ENCODE data around the gene MRPS12. TPM values are rescaled to one million over a fixed set of nuclear protein-coding genes. Genes with fewer than 3 reads are reported as not detected.
A peak's percentile ranks its signal among the peaks of the same experiment; 100 is the strongest.

MRPS12 gene
- total and polyA plus RNA-seq, 2 of the 13 experiments (the other 11 are each of a cell fraction or from before 2014, with no cell fraction given) = 27.5 to 54.8 TPM

DNA sequence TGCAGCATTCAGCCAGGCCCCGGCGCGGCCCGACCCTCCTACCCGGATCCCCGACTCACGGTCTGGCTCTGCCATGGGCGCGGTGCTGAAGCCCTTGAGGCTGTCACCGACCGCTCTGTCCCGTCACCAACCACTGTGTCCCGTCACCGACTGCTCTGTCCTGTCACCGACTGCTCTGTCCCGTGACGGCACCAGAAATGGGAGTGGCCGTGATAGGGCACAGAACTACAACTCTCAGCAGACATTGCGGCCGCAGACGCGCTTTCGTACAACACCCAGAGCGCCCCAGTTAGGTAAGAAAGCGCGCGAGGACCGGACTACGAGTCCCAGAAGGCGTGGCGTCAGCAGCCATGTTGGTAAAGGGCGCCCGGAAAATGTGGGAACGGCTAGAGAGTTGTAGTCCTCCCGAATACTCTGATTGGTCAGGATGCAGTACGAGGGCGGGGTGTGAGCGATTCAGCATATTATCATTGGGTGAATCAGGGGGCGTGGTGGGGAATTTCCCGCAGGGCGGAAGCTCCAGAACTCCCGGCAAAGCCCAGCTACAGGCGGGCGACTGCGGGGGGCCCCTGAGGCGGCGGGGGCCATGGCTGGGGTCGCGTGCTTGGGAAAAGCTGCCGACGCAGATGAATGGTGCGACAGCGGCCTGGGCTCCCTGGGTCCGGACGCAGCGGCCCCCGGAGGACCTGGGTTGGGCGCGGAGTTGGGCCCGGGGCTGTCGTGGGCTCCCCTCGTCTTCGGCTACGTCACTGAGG lies 31.1 kb upstream of the MRPS12 start, which contains the start of the genes NFKBIB and SIRT2 (continued):
- TF ChIP-seq, protein P1, sequence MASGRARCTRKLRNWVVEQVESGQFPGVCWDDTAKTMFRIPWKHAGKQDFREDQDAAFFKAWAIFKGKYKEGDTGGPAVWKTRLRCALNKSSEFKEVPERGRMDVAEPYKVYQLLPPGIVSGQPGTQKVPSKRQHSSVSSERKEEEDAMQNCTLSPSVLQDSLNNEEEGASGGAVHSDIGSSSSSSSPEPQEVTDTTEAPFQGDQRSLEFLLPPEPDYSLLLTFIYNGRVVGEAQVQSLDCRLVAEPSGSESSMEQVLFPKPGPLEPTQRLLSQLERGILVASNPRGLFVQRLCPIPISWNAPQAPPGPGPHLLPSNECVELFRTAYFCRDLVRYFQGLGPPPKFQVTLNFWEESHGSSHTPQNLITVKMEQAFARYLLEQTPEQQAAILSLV (CRISPR knock-in tag; IDR thresholded peaks at IDR 0.05; ENCODE audit: borderline replicate concordance) = no peak; the same call in 1 of the 2 replicates
- TF ChIP-seq ZFYVE20 (CRISPR knock-in tag; IDR thresholded peaks at IDR 0.05; ENCODE audit: borderline replicate concordance, low read depth) (no peak), ZNF777 (CRISPR knock-in tag; IDR thresholded peaks at IDR 0.05) (no peak; the same call in 1 of the 2 replicates), DNMT1 (CRISPR knock-in tag; IDR thresholded peaks at IDR 0.05) (no peak), FOSL1 (CRISPR knock-in tag; IDR thresholded peaks at IDR 0.05; ENCODE audit: borderline replicate concordance) (no peak), ZNF768 (CRISPR knock-in tag; IDR thresholded peaks at IDR 0.05) (peak; percentile 23; the same call in 1 of the 2 replicates), CEBPG (CRISPR knock-in tag; IDR thresholded peaks at IDR 0.05) (peak; percentile 81), ZNF547 (CRISPR knock-in tag; IDR thresholded peaks at IDR 0.05) (peak; percentile 15; the same call in 1 of the 2 replicates), GABPA (IDR thresholded peaks at IDR 0.05; ENCODE audit: low read depth, low read length) (peak; percentile 65), GABPA (CRISPR knock-in tag; IDR thresholded peaks at IDR 0.05; ENCODE audit: low read depth) (peak; percentile 92), ZNF326 (CRISPR knock-in tag; IDR thresholded peaks at IDR 0.05; ENCODE audit: borderline replicate concordance) (no peak), KLF13 (CRISPR knock-in tag; IDR thresholded peaks at IDR 0.05) (peak; percentile 33; the same call in 1 of the 2 replicates), ZNF746 (CRISPR knock-in tag; IDR thresholded peaks at IDR 0.05) (no peak), KDM5A (IDR thresholded peaks at IDR 0.05; ENCODE audit: borderline replicate concordance, low read length) (no peak), RCOR2 (CRISPR knock-in tag; IDR thresholded peaks at IDR 0.05) (no peak), ZNF296 (CRISPR knock-in tag; conservative IDR thresholded peaks at IDR 0.05) (no peak), ZNF292 (CRISPR knock-in tag; IDR thresholded peaks at IDR 0.05; ENCODE audit: borderline replicate concordance, low read depth) (no peak), AGO2 (optimal IDR thresholded peaks at IDR 0.05; ENCODE audit: low read depth, low read length) (no peak), SAP130 (CRISPR knock-in tag; IDR thresholded peaks at IDR 0.05; ENCODE audit: low read depth) (peak; percentile 96), HHEX (CRISPR knock-in tag; IDR thresholded peaks at IDR 0.05) (no peak), HOXA9 (CRISPR knock-in tag; IDR thresholded peaks at IDR 0.05; ENCODE audit: borderline replicate concordance) (no peak)
- TF ChIP-seq, protein P2, sequence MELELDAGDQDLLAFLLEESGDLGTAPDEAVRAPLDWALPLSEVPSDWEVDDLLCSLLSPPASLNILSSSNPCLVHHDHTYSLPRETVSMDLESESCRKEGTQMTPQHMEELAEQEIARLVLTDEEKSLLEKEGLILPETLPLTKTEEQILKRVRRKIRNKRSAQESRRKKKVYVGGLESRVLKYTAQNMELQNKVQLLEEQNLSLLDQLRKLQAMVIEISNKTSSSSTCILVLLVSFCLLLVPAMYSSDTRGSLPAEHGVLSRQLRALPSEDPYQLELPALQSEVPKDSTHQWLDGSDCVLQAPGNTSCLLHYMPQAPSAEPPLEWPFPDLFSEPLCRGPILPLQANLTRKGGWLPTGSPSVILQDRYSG (CRISPR knock-in tag; IDR thresholded peaks at IDR 0.05) = no peak
- TF ChIP-seq, protein P3, sequence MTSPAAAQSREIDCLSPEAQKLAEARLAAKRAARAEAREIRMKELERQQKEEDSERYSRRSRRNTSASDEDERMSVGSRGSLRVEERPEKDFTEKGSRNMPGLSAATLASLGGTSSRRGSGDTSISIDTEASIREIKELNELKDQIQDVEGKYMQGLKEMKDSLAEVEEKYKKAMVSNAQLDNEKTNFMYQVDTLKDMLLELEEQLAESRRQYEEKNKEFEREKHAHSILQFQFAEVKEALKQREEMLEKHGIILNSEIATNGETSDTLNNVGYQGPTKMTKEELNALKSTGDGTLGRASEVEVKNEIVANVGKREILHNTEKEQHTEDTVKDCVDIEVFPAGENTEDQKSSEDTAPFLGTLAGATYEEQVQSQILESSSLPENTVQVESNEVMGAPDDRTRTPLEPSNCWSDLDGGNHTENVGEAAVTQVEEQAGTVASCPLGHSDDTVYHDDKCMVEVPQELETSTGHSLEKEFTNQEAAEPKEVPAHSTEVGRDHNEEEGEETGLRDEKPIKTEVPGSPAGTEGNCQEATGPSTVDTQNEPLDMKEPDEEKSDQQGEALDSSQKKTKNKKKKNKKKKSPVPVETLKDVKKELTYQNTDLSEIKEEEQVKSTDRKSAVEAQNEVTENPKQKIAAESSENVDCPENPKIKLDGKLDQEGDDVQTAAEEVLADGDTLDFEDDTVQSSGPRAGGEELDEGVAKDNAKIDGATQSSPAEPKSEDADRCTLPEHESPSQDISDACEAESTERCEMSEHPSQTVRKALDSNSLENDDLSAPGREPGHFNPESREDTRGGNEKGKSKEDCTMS (CRISPR knock-in tag; conservative IDR thresholded peaks at IDR 0.05) = no peak
- TF ChIP-seq, protein P4, sequence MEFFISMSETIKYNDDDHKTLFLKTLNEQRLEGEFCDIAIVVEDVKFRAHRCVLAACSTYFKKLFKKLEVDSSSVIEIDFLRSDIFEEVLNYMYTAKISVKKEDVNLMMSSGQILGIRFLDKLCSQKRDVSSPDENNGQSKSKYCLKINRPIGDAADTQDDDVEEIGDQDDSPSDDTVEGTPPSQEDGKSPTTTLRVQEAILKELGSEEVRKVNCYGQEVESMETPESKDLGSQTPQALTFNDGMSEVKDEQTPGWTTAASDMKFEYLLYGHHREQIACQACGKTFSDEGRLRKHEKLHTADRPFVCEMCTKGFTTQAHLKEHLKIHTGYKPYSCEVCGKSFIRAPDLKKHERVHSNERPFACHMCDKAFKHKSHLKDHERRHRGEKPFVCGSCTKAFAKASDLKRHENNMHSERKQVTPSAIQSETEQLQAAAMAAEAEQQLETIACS (CRISPR knock-in tag; IDR thresholded peaks at IDR 0.05) = no peak
- TF ChIP-seq, protein P5, sequence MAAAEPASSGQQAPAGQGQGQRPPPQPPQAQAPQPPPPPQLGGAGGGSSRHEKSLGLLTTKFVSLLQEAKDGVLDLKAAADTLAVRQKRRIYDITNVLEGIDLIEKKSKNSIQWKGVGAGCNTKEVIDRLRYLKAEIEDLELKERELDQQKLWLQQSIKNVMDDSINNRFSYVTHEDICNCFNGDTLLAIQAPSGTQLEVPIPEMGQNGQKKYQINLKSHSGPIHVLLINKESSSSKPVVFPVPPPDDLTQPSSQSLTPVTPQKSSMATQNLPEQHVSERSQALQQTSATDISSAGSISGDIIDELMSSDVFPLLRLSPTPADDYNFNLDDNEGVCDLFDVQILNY (CRISPR knock-in tag; conservative IDR thresholded peaks at IDR 0.05) = peak; percentile 6; the same call in 1 of the 2 replicates
